ENCODE measurements around the gene SPSB1. TPM values are rescaled to one million over a fixed set of nuclear protein-coding genes. Genes with fewer than 3 reads are reported as not detected.

The SPSB1 gene
- total RNA-seq, 4 donors from 2014 or later: 30.5 to 65.0 (median 36.2) TPM

GRCh38 chr1:9341301-9341845, 48.7 kb downstream of the SPSB1 start:
- H3K4me3 ChIP-seq (replicated peaks in 1 of 3): no peak overlapping the region
- no peak for TF ChIP-seq CTCF (IDR thresholded peaks at IDR 0.05)
- TF ChIP-seq POLR2A (IDR thresholded peaks at IDR 0.05): no peak
- H3K27ac ChIP-seq: peak overlapping the region in 1 of 3 donors; percentile 28
- H3K36me3 ChIP-seq: no peaks in the 10 kb centered on the region
- no peaks in the 10 kb centered on the region for H3K27me3 ChIP-seq
- intact Hi-C loops (cut with DNase I): no loop called here
- no peaks in the 10 kb centered on the region for H3K9me3 ChIP-seq
- no peak for DNase-seq
- 82 to 86% methylated on average over 13 of the region's 13 CpGs for WGBS, 2 donors
- H3K4me1 ChIP-seq: peaks cover 52 to 79% of the 10 kb centered on the region in 2 donors

GRCh38 chr1:9343269-9343668, 50.6 kb downstream of the SPSB1 start:
- no peak for TF ChIP-seq CTCF (IDR thresholded peaks at IDR 0.05)
- no peak for TF ChIP-seq POLR2A (IDR thresholded peaks at IDR 0.05)
- intact Hi-C loops (cut with DNase I): no loop called here
- Histone ChIP-seq H3K4me3 (replicated peaks in 1 of 3) (no peak overlapping the region), H3K27ac (no peak overlapping the region), H3K27me3 (no peaks in the 10 kb centered on the region), H3K36me3 (no peaks in the 10 kb centered on the region), H3K9me3 (no peaks in the 10 kb centered on the region), H3K4me1 (peaks cover 49 to 69% of the 10 kb centered on the region in 2 donors)
- 97 to 99% methylated on average over 6 of the region's 6 CpGs for WGBS, 2 donors
- DNase-seq: no peak

GRCh38 chr1:9344426-9345200, 51.9 kb downstream of the SPSB1 start:
- H3K9me3 ChIP-seq: no peaks in the 10 kb centered on the region
- intact Hi-C loops (cut with DNase I): no loop called here
- H3K27ac ChIP-seq: no peak overlapping the region
- no peak for TF ChIP-seq CTCF (IDR thresholded peaks at IDR 0.05)
- no peak for TF ChIP-seq POLR2A (IDR thresholded peaks at IDR 0.05)
- H3K36me3 ChIP-seq: no peaks in the 10 kb centered on the region
- 62 to 81% methylated on average over 6 to 13 of the region's 13 CpGs for WGBS, 2 donors
- DNase-seq: no peak
- H3K27me3 ChIP-seq: no peaks in the 10 kb centered on the region
- H3K4me3 ChIP-seq (replicated peaks in 1 of 3): no peak overlapping the region
- H3K4me1 ChIP-seq: peaks cover 35 to 55% of the 10 kb centered on the region in 2 donors

- DNase-seq: no peak
- 77 to 88% methylated on average over 5 to 6 of the region's 6 CpGs for WGBS, 2 donors
- H3K27me3 ChIP-seq: no peaks in the 10 kb centered on the region
- no peak overlapping the region for H3K4me3 ChIP-seq (replicated peaks in 1 of 3)
- no peaks in the 10 kb centered on the region for H3K36me3 ChIP-seq
- TF ChIP-seq CTCF (IDR thresholded peaks at IDR 0.05): no peak
- no peak for TF ChIP-seq POLR2A (IDR thresholded peaks at IDR 0.05)
- H3K27ac ChIP-seq: peak overlapping the region in 1 of 3 donors; percentile 32
- intact Hi-C loops (cut with DNase I): no loop called here
- H3K4me1 ChIP-seq: peaks cover 29 to 51% of the 10 kb centered on the region in 2 donors
- no peaks in the 10 kb centered on the region for H3K9me3 ChIP-seq
Observed at GRCh38 chr1:9345471-9345870, 52.8 kb downstream of the SPSB1 start.

- H3K27me3 ChIP-seq: no peaks in the 10 kb centered on the region
- peak overlapping the region in 1 of 3 donors; percentile 32 for H3K27ac ChIP-seq
- H3K9me3 ChIP-seq: no peaks in the 10 kb centered on the region
- peaks cover 29 to 47% of the 10 kb centered on the region in 2 donors for H3K4me1 ChIP-seq
- no peak for DNase-seq
- no peak for TF ChIP-seq CTCF (IDR thresholded peaks at IDR 0.05)
- 61 to 73% methylated on average over 9 of the region's 9 CpGs for WGBS, 2 donors
- intact Hi-C loops (cut with DNase I): no loop called here
- H3K36me3 ChIP-seq: no peaks in the 10 kb centered on the region
- no peak overlapping the region for H3K4me3 ChIP-seq (replicated peaks in 1 of 3)
Observed at GRCh38 chr1:9345922-9346321, 53.2 kb downstream of the SPSB1 start.

Measured in thyroid gland (tissue), 4 donors.